Measurements from ENCODE around the gene HAPLN3. TPM values are rescaled to one million over a fixed set of nuclear protein-coding genes. Genes with fewer than 3 reads are reported as not detected.
A peak's percentile ranks its signal among the peaks of the same experiment; 100 is the strongest.

The HAPLN3 gene, protein sequence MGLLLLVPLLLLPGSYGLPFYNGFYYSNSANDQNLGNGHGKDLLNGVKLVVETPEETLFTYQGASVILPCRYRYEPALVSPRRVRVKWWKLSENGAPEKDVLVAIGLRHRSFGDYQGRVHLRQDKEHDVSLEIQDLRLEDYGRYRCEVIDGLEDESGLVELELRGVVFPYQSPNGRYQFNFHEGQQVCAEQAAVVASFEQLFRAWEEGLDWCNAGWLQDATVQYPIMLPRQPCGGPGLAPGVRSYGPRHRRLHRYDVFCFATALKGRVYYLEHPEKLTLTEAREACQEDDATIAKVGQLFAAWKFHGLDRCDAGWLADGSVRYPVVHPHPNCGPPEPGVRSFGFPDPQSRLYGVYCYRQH
- polyA plus RNA-seq (not detected in 2 replicates), polyA minus RNA-seq (not detected in 2 replicates)

DNA sequence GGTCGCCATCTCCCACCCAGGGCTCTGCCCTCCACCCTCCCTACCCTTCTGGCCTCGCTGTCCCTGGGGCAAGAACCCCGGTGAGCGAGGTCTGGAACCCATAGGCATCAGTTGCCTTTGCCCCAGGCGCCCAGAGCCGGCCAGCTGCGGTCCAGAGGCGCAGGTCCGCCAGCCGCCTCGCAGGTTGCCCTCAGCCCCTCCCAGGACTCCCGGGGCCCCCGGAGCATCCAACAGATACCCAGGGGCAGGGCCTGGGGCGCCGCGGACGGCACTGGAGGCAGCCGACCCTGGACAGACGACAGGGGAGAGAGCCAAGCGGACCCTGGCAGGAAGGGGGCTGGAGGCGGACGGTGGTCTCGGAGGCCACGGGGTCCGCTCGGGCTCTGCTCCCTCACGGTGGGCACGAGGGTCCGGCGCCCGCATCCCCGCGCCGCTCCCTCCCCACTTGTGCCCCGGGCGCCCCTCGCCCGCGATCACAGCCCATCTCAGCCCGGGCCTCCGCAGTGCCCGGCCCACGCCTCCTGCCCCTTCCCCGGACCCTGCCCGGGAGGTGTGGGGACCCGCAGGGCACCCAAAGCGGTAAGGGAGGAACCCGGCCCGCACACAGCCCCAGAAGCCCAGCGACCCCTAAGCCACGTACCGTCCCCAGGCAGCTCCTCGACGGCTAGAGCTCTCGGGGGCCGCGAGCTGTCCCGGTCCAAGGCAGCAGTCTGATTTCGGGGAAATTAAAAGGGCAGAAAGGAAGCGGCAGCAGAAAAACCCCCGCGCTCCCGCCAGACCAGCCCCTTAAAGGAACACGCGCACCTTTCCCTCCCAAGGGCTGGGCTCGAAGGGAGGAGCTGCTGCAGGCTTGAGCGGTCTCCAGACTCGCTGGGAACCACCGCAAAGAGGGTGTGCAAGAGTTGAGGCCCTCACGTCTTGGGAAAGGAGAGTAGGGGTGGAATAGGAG, at the start of gene HAPLN3:
Gene HAPLN3, minus strand, starts transcription at position 726 of the 949 bp plus-strand sequence. CDS start 8,246 bp downstream, outside the sequence.
- H3K4me3 ChIP-seq (ENCODE audit: low read length), result peak within 1 kb of the TSS; percentile 50
- H3K4me2 ChIP-seq (ENCODE audit: low read length), result no peak within 1 kb of the TSS
- H4K20me1 ChIP-seq (ENCODE audit: insufficient read depth), result no peaks in the 10 kb centered on the region
- TF ChIP-seq SMC3 (conservative IDR thresholded peaks at IDR 0.05; ENCODE audit: poor library complexity), result no peak
- TF ChIP-seq, protein P1, sequence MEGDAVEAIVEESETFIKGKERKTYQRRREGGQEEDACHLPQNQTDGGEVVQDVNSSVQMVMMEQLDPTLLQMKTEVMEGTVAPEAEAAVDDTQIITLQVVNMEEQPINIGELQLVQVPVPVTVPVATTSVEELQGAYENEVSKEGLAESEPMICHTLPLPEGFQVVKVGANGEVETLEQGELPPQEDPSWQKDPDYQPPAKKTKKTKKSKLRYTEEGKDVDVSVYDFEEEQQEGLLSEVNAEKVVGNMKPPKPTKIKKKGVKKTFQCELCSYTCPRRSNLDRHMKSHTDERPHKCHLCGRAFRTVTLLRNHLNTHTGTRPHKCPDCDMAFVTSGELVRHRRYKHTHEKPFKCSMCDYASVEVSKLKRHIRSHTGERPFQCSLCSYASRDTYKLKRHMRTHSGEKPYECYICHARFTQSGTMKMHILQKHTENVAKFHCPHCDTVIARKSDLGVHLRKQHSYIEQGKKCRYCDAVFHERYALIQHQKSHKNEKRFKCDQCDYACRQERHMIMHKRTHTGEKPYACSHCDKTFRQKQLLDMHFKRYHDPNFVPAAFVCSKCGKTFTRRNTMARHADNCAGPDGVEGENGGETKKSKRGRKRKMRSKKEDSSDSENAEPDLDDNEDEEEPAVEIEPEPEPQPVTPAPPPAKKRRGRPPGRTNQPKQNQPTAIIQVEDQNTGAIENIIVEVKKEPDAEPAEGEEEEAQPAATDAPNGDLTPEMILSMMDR (IDR thresholded peaks at IDR 0.05; ENCODE audit: poor library complexity, severe bottlenecking), result no peak
- TF ChIP-seq, protein P2, sequence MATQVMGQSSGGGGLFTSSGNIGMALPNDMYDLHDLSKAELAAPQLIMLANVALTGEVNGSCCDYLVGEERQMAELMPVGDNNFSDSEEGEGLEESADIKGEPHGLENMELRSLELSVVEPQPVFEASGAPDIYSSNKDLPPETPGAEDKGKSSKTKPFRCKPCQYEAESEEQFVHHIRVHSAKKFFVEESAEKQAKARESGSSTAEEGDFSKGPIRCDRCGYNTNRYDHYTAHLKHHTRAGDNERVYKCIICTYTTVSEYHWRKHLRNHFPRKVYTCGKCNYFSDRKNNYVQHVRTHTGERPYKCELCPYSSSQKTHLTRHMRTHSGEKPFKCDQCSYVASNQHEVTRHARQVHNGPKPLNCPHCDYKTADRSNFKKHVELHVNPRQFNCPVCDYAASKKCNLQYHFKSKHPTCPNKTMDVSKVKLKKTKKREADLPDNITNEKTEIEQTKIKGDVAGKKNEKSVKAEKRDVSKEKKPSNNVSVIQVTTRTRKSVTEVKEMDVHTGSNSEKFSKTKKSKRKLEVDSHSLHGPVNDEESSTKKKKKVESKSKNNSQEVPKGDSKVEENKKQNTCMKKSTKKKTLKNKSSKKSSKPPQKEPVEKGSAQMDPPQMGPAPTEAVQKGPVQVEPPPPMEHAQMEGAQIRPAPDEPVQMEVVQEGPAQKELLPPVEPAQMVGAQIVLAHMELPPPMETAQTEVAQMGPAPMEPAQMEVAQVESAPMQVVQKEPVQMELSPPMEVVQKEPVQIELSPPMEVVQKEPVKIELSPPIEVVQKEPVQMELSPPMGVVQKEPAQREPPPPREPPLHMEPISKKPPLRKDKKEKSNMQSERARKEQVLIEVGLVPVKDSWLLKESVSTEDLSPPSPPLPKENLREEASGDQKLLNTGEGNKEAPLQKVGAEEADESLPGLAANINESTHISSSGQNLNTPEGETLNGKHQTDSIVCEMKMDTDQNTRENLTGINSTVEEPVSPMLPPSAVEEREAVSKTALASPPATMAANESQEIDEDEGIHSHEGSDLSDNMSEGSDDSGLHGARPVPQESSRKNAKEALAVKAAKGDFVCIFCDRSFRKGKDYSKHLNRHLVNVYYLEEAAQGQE (IDR thresholded peaks at IDR 0.05; ENCODE audit: borderline replicate concordance), result no peak
- no peak for TF ChIP-seq RAD21 (conservative IDR thresholded peaks at IDR 0.05)
- no peak for TF ChIP-seq MXI1 (conservative IDR thresholded peaks at IDR 0.05; ENCODE audit: poor library complexity, severe bottlenecking)
- H3K27ac ChIP-seq (ENCODE audit: low read length), result no peak within 1 kb of the TSS
- H3K9ac ChIP-seq (ENCODE audit: low read length), result no peak within 1 kb of the TSS
- H3K27me3 ChIP-seq (ENCODE audit: insufficient read depth, low read depth, low read length), result peaks cover 22% of the 10 kb centered on the region
- no peaks in the 10 kb centered on the region for H3K9me3 ChIP-seq (ENCODE audit: low read length)
- H3F3A ChIP-seq (ENCODE audit: insufficient read depth, low read length, poor library complexity, severe bottlenecking), result no peaks in the 10 kb centered on the region
- H3K9me2 ChIP-seq (ENCODE audit: insufficient read depth, low read length), result no peaks in the 10 kb centered on the region
- no peak within 1 kb of the TSS for H2AFZ ChIP-seq (ENCODE audit: low read depth, low read length)
- no peaks in the 10 kb centered on the region for H3K79me2 ChIP-seq (replicated peaks; ENCODE audit: insufficient read depth, low read length)
- no peaks in the 10 kb centered on the region for H3K36me3 ChIP-seq (ENCODE audit: insufficient read depth, low read length)

DNA sequence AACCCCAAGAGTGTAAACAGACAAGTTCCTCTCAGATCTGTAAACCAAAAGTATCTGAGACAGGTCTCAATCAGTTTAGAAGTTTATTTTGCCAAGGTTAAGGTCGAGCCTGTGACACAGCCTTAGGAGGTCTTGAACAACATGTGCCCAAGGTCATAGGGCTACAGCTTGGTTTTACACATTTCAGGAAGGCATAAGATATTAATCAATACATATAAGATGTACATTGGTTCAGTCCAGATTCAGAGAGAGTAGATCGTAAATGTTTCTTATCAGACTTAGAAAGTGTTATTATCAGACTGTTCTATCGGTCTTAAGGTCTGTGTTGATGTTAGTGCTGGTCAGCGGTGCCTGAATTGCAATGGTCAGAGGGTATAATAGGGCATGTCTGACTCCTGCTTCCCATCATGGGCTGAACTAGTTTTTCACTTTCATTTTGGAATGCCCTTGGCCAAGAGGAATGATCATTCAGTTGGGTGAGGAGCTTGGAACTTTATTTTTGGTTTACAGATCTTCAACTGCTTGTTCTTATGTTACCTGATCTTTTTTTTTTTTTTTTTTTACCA, 44.8 kb upstream of the HAPLN3 start:
- H3K36me3 ChIP-seq (ENCODE audit: insufficient read depth, low read length), result no peaks in the 10 kb centered on the region
- H3K27me3 ChIP-seq (ENCODE audit: insufficient read depth, low read depth, low read length), result no peaks in the 10 kb centered on the region
- H3F3A ChIP-seq (ENCODE audit: insufficient read depth, low read length, poor library complexity, severe bottlenecking), result no peaks in the 10 kb centered on the region
- H4K20me1 ChIP-seq (ENCODE audit: insufficient read depth), result no peaks in the 10 kb centered on the region
- TF ChIP-seq MXI1 (conservative IDR thresholded peaks at IDR 0.05; ENCODE audit: poor library complexity, severe bottlenecking) (no peak), TAF1 (IDR thresholded peaks at IDR 0.05; ENCODE audit: low read depth) (no peak), RAD21 (conservative IDR thresholded peaks at IDR 0.05) (no peak), POLR2AphosphoS5 (IDR thresholded peaks at IDR 0.05) (no peak), EZH2 (IDR thresholded peaks at IDR 0.05; ENCODE audit: borderline replicate concordance, insufficient read depth, low read length, poor library complexity, severe bottlenecking) (no peak), EP300 (conservative IDR thresholded peaks at IDR 0.05; ENCODE audit: poor library complexity, severe bottlenecking) (no peak), SMC3 (conservative IDR thresholded peaks at IDR 0.05; ENCODE audit: poor library complexity) (no peak)
- TF ChIP-seq, protein P2 (IDR thresholded peaks at IDR 0.05; ENCODE audit: borderline replicate concordance), result no peak
- TF ChIP-seq, protein P1 (IDR thresholded peaks at IDR 0.05; ENCODE audit: poor library complexity, severe bottlenecking), result no peak
- no peaks in the 10 kb centered on the region for H3K9me3 ChIP-seq (ENCODE audit: low read length)
- H3K27ac ChIP-seq (ENCODE audit: low read length), result no peak overlapping the region
- H2AFZ ChIP-seq (ENCODE audit: low read depth, low read length), result no peak overlapping the region
- no peak overlapping the region for H3K4me3 ChIP-seq (ENCODE audit: low read length)
- no peak overlapping the region for H3K4me2 ChIP-seq (ENCODE audit: low read length)
- H3K9ac ChIP-seq (ENCODE audit: low read length), result no peak overlapping the region
- no peaks in the 10 kb centered on the region for H3K9me2 ChIP-seq (ENCODE audit: insufficient read depth, low read length)
- no peaks in the 10 kb centered on the region for H3K79me2 ChIP-seq (replicated peaks; ENCODE audit: insufficient read depth, low read length)

Data from neural cell (in vitro differentiated cells).